Tibial nerve (tissue), 4 donors: Measurements from ENCODE around the gene KIF25. TPM values are rescaled to one million over a fixed set of nuclear protein-coding genes. Genes with fewer than 3 reads are reported as not detected.

Experiments used
- DNase-seq, 2 donors: peaks; one replicate each; pipeline ENCODE4 v3.0.0-alpha.2; 2019; ENCODE audit warnings: low spot score in 2 of 2
- H3K27ac ChIP-seq, 4 donors: fragments of 200-600 bp; sonication (generic) in 3 of 4; one replicate each; pipeline ENCODE4 v1.5.1; 2017 to 2019; ENCODE audit warnings: mild to moderate bottlenecking in 1 of 4
- H3K27me3 ChIP-seq, 2 donors: fragments of 200-600 bp; sonication (generic) in 1 of 2; one replicate each; pipeline versions ENCODE4 v1.5.1 to v1.6.0; 2017 to 2019
- H3K36me3 ChIP-seq, 3 donors: fragments of 200-600 bp; sonication (generic); one replicate each; pipeline ENCODE4 v1.5.1; 2018 to 2019
- H3K4me1 ChIP-seq, 4 donors: fragments of 200-600 bp; sonication (generic) in 3 of 4; one replicate each; pipeline ENCODE4 v1.5.1; 2017 to 2019
- H3K4me3 ChIP-seq, 4 donors: fragments of 200-600 bp; sonication (generic) in 3 of 4; one replicate each; pipeline ENCODE4 v1.5.1; 2017 to 2019; ENCODE audit warnings: mild to moderate bottlenecking in 1 of 4, moderate library complexity in 1 of 4
- H3K9me3 ChIP-seq, 4 donors: fragments of 200-600 bp; sonication (generic) in 3 of 4; one replicate each; pipeline ENCODE4 v1.5.1; 2017 to 2019
- CTCF ChIP-seq, 5 experiments: fragments of 200-600 bp in 3 of 5; fragments of 450-650 bp in 2 of 5; sonication (generic) in 3 of 5; IDR thresholded peaks; one replicate each; pipeline ENCODE4 v1.5.1; 2016 to 2019; ENCODE audit warnings: antibody characterized with exemption in 5 of 5, mild to moderate bottlenecking in 3 of 5, moderate library complexity in 2 of 5
- EP300 ChIP-seq, 2 donors: sonication (generic); formaldehyde crosslinking; IDR thresholded peaks; one replicate each; pipeline ENCODE4 v1.6.1; 2017; ENCODE audit warnings: antibody characterized with exemption in 2 of 2, mild to moderate bottlenecking in 1 of 2
- POLR2A ChIP-seq, 2 donors: fragments of 450-650 bp; IDR thresholded peaks; one replicate each; pipeline ENCODE4 v1.6.1; 2017; ENCODE audit warnings: antibody characterized with exemption in 2 of 2, mild to moderate bottlenecking in 2 of 2, moderate library complexity in 2 of 2
- WGBS, 2 donors: methylation state at CpG; one replicate each; pipeline ENCODE4 v1.1.5; 2018; 5-methylcytosine and 5-hydroxymethylcytosine counted together
- total RNA-seq, 4 donors: library from RNA; depleted of rRNA; stranded (reverse); fragments of >200 nt; gene quantifications; one replicate each; pipeline ENCODE4 v1.1.0, GENCODE V29; 2016

Gene KIF25
- total RNA-seq, 4 donors from 2014 or later = not detected

- no peak overlapping the region for H3K4me3 ChIP-seq
- H3K4me1 ChIP-seq = peaks cover 0 to 17% (median 0%) of the 10 kb centered on the region in 4 donors
- 90 to 95% methylated on average over 3 of the region's 3 CpGs for WGBS, 2 donors
- DNase-seq = no peak
- TF ChIP-seq EP300 (IDR thresholded peaks at IDR 0.05) = no peak
- no peak for TF ChIP-seq CTCF (IDR thresholded peaks at IDR 0.05)
- TF ChIP-seq POLR2A (IDR thresholded peaks at IDR 0.05) = no peak
- H3K9me3 ChIP-seq = peaks cover 0 to 41% (median 11%) of the 10 kb centered on the region in 4 donors
- H3K27ac ChIP-seq = no peak overlapping the region
- H3K36me3 ChIP-seq = no peaks in the 10 kb centered on the region
- H3K27me3 ChIP-seq = no peaks in the 10 kb centered on the region
Measured at GRCh38 chr6:168009331-168009730, 11.9 kb downstream of the KIF25 start.

GRCh38 chr6:168011291-168011690 lies 13.8 kb downstream of the KIF25 start:
- TF ChIP-seq POLR2A (IDR thresholded peaks at IDR 0.05) (no peak), CTCF (IDR thresholded peaks at IDR 0.05) (no peak), EP300 (IDR thresholded peaks at IDR 0.05) (no peak)
- no peak for DNase-seq
- Histone ChIP-seq H3K36me3 (no peaks in the 10 kb centered on the region), H3K27me3 (no peaks in the 10 kb centered on the region), H3K4me3 (no peak overlapping the region), H3K4me1 (peaks cover 0 to 33% (median 0%) of the 10 kb centered on the region in 4 donors), H3K9me3 (peaks cover 0 to 46% (median 11%) of the 10 kb centered on the region in 4 donors), H3K27ac (no peak overlapping the region)
- 83 to 86% methylated on average over 1 of the region's 1 CpG for WGBS, 2 donors

- H3K27me3 ChIP-seq = no peaks in the 10 kb centered on the region
- H3K4me3 ChIP-seq = no peak overlapping the region
- peaks cover 0 to 33% (median 2%) of the 10 kb centered on the region in 4 donors for H3K4me1 ChIP-seq
- DNase-seq = no peak
- TF ChIP-seq POLR2A (IDR thresholded peaks at IDR 0.05) (no peak), EP300 (IDR thresholded peaks at IDR 0.05) (no peak), CTCF (IDR thresholded peaks at IDR 0.05) (no peak)
- WGBS, 2 donors = 79 to 92% methylated on average over 12 of the region's 13 CpGs
- H3K27ac ChIP-seq = no peak overlapping the region
- no peaks in the 10 kb centered on the region for H3K36me3 ChIP-seq
- H3K9me3 ChIP-seq = peaks cover 0 to 46% (median 11%) of the 10 kb centered on the region in 4 donors
Measured at GRCh38 chr6:168012431-168013249, 15.2 kb downstream of the KIF25 start.

GRCh38 chr6:168013250-168013915 lies 15.9 kb downstream of the KIF25 start:
- Histone ChIP-seq H3K9me3 (peaks cover 0 to 41% (median 11%) of the 10 kb centered on the region in 4 donors), H3K27me3 (no peaks in the 10 kb centered on the region), H3K27ac (no peak overlapping the region), H3K36me3 (no peaks in the 10 kb centered on the region), H3K4me3 (no peak overlapping the region), H3K4me1 (peaks cover 0 to 33% (median 2%) of the 10 kb centered on the region in 4 donors)
- no peak for DNase-seq
- WGBS, 2 donors = 78 to 91% methylated on average over 6 of the region's 7 CpGs
- TF ChIP-seq POLR2A (IDR thresholded peaks at IDR 0.05) (no peak), EP300 (IDR thresholded peaks at IDR 0.05) (no peak), CTCF (IDR thresholded peaks at IDR 0.05) (no peak)

- no peak for DNase-seq
- Histone ChIP-seq H3K4me1 (peaks cover 0 to 33% (median 2%) of the 10 kb centered on the region in 4 donors), H3K4me3 (no peak overlapping the region), H3K27ac (no peak overlapping the region), H3K27me3 (no peaks in the 10 kb centered on the region), H3K36me3 (no peaks in the 10 kb centered on the region), H3K9me3 (peaks cover 0 to 41% (median 11%) of the 10 kb centered on the region in 4 donors)
- WGBS, 2 donors = 50 to 65% methylated on average over 6 of the region's 6 CpGs
- no peak for TF ChIP-seq POLR2A (IDR thresholded peaks at IDR 0.05)
- TF ChIP-seq EP300 (IDR thresholded peaks at IDR 0.05) = no peak
- no peak for TF ChIP-seq CTCF (IDR thresholded peaks at IDR 0.05)
Measured at GRCh38 chr6:168014428-168014827, 17.0 kb downstream of the KIF25 start.
